Measurements from ENCODE around the gene TBCC. TPM values are rescaled to one million over a fixed set of nuclear protein-coding genes. Genes with fewer than 3 reads are reported as not detected.

Gene TBCC
- total and polyA plus RNA-seq, 2 experiments from 2014 or later: 47.4 to 67.1 TPM

DNA sequence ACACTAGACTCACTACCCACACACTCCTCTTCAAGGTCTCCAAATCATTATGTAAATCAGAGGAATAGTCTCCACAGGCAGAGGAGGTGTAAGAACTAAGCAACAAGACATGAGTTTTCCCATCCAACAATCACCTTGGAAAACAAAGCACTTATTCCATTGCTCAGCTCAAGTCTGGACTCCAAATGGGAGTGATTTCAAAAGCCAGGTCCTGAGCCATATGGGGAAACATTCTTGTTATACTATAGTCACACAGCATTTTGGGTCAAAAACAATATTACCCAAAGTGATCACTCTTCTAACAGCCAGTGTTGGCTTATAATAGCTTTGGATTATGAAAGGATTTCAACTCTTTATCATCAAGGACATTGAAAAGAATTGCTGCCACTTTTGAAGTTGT is 19.9 kb downstream of the TBCC start:
- H3K36me3 ChIP-seq: no peaks in the 10 kb centered on the region
- H3K4me3 ChIP-seq: no peak overlapping the region
- H3K27ac ChIP-seq: no peak overlapping the region
- peaks cover 7% of the 10 kb centered on the region for H3K4me1 ChIP-seq (ENCODE audit: low read depth)
- no peaks in the 10 kb centered on the region for H3K9me3 ChIP-seq (ENCODE audit: low read depth)
- TF ChIP-seq, protein P1, sequence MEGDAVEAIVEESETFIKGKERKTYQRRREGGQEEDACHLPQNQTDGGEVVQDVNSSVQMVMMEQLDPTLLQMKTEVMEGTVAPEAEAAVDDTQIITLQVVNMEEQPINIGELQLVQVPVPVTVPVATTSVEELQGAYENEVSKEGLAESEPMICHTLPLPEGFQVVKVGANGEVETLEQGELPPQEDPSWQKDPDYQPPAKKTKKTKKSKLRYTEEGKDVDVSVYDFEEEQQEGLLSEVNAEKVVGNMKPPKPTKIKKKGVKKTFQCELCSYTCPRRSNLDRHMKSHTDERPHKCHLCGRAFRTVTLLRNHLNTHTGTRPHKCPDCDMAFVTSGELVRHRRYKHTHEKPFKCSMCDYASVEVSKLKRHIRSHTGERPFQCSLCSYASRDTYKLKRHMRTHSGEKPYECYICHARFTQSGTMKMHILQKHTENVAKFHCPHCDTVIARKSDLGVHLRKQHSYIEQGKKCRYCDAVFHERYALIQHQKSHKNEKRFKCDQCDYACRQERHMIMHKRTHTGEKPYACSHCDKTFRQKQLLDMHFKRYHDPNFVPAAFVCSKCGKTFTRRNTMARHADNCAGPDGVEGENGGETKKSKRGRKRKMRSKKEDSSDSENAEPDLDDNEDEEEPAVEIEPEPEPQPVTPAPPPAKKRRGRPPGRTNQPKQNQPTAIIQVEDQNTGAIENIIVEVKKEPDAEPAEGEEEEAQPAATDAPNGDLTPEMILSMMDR (IDR thresholded peaks at IDR 0.05; ENCODE audit: low read depth, low read length): no peak
- no peak for DNase-seq (ENCODE audit: low read depth in 1 of 2, low spot score in 1 of 2)
- no peaks in the 10 kb centered on the region for H3K27me3 ChIP-seq

DNA sequence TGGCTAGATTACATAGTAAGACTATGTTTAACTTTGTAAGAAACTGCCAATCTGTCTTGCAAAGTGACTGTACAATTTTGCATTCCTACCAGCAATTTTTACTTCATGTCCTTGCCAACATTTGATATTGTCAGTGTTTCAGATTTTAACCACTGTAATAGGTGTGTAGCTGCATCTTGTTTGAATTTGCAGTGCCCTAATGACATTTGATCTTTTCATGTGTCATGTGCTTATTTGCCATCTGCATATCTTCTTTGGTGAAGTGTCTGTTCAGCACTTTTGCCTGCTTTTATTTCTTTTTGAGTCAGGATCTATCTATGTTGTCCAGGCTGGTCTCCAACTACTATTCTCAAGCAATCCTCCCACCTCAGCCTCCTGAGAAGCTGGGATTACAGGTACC is 21.1 kb downstream of the TBCC start:
- Histone ChIP-seq H3K27ac (no peak overlapping the region), H3K36me3 (no peaks in the 10 kb centered on the region), H3K9me3 (ENCODE audit: low read depth) (no peaks in the 10 kb centered on the region), H3K4me1 (ENCODE audit: low read depth) (peaks cover 7% of the 10 kb centered on the region), H3K4me3 (no peak overlapping the region), H3K27me3 (no peaks in the 10 kb centered on the region)
- no peak for DNase-seq (ENCODE audit: low read depth in 1 of 2, low spot score in 1 of 2)
- TF ChIP-seq, protein P1 (IDR thresholded peaks at IDR 0.05; ENCODE audit: low read depth, low read length): no peak

DNA sequence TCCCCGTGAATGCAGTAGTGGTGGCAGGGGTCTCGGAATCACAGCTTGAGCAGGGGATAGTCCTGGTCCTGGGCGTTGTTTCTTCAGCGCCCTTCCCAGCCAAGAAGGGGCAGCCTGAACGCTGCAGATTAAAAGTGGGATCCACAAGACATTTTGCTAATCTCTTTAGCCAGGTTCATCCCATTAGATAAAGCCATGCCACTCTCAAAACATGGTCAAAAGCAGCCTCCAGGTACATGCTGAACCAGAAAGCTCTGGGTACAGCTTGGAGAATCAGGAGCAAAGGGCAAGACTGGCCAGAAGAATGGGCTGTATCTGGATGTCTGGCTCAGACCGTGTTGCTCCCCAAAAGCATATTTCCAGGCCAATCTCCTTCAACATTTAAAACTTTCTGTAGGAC is 23.4 kb downstream of the TBCC start, which contains the start of gene PRPH2:
TSS of gene PRPH2 (minus strand) at position 101 of the 400 bp plus-strand sequence. CDS start 263 bp downstream, outside the sequence.
- Histone ChIP-seq H3K36me3 (no peaks in the 10 kb centered on the region), H3K27me3 (no peaks in the 10 kb centered on the region), H3K27ac (no peak within 1 kb of the TSS), H3K4me3 (no peak within 1 kb of the TSS), H3K4me1 (ENCODE audit: low read depth) (peaks cover 7% of the 10 kb centered on the region), H3K9me3 (ENCODE audit: low read depth) (no peaks in the 10 kb centered on the region)
- DNase-seq (ENCODE audit: low read depth in 1 of 2, low spot score in 1 of 2): no peak
- TF ChIP-seq, protein P1 (IDR thresholded peaks at IDR 0.05; ENCODE audit: low read depth, low read length): no peak

DNA sequence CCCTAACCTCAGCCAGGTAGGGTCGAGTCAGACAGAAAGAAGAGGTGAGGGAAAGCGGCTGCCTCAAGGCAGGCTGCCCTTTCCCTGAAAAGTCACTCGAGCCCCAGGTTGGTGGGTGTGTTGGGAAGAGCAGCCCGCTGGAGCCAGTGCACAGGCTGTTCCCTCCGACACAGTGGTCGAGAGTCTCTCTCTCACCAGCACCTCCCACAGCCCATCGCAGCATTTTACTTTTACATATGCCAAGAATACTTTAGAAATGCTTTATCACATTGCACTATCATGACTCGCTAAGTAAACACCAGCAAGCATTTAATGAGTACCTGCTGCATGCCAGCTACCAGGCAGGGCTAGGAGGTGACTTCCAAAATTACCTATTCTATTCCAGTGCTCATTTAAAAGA is 25.2 kb downstream of the TBCC start:
- Histone ChIP-seq H3K36me3 (no peaks in the 10 kb centered on the region), H3K4me3 (no peak overlapping the region), H3K27me3 (no peaks in the 10 kb centered on the region), H3K9me3 (ENCODE audit: low read depth) (no peaks in the 10 kb centered on the region), H3K27ac (no peak overlapping the region), H3K4me1 (ENCODE audit: low read depth) (no peaks in the 10 kb centered on the region)
- peak in 1 of 2 donors; percentile 31 for DNase-seq (ENCODE audit: low read depth in 1 of 2, low spot score in 1 of 2)
- TF ChIP-seq, protein P1 (IDR thresholded peaks at IDR 0.05; ENCODE audit: low read depth, low read length): no peak

- Histone ChIP-seq H3K27me3 (no peaks in the 10 kb centered on the region), H3K9me3 (ENCODE audit: low read depth) (no peaks in the 10 kb centered on the region), H3K4me1 (ENCODE audit: low read depth) (peaks cover under 1% of the 10 kb centered on the region), H3K36me3 (no peaks in the 10 kb centered on the region), H3K27ac (no peak overlapping the region), H3K4me3 (no peak overlapping the region)
- TF ChIP-seq, protein P1 (IDR thresholded peaks at IDR 0.05; ENCODE audit: low read depth, low read length): no peak
- no peak for DNase-seq (ENCODE audit: low read depth in 1 of 2, low spot score in 1 of 2)
These were observed 30.0 kb downstream of the TBCC start for GRCh38 chr6:42715871-42716270.

Data from cardiac muscle cell (in vitro differentiated cells and primary cell).